ENCODE results near the gene SDR42E2. TPM values are rescaled to one million over a fixed set of nuclear protein-coding genes. Genes with fewer than 3 reads are reported as not detected.

SDR42E2 gene
- polyA plus RNA-seq, 1 of the 3 experiments (the other 2 are of a cell fraction), result not detected

GRCh38 chr16:22198547-22199293, 36.4 kb downstream of the SDR42E2 start:
- Histone ChIP-seq H3K4me2 (peak overlapping the region; percentile 46; the same call in 1 of the 2 replicates), H3K9me3 (no peaks in the 10 kb centered on the region), H3F3A (replicated peaks; ENCODE audit: insufficient read depth) (peaks cover 42% of the 10 kb centered on the region), H3K4me3 (ENCODE audit: low read depth in 2 of 2, low read length in 1 of 2) (no peak overlapping the region), H3K36me3 (replicated peaks in 1 of 2; ENCODE audit: control insufficient read depth in 1 of 2, insufficient read depth in 2 of 2, low read length in 1 of 2) (no peaks in the 10 kb centered on the region), H2AFZ (ENCODE audit: low read depth) (peak overlapping the region; percentile 88; the same call in 1 of the 2 replicates), H3K4me1 (ENCODE audit: control insufficient read depth in 1 of 2, insufficient read depth in 2 of 2, low read depth in 1 of 2, low read length in 1 of 2) (peaks cover 4 to 8% of the 10 kb centered on the region in 2 experiments; a peak in 2 of 4 replicates), H3K27me3 (ENCODE audit: insufficient read depth) (no peaks in the 10 kb centered on the region), H4K20me1 (ENCODE audit: insufficient read depth) (no peaks in the 10 kb centered on the region), H3K27ac (ENCODE audit: low read depth in 2 of 2, low read length in 1 of 2) (peak overlapping the region in 1 of 2 experiments; percentile 79; a peak in 2 of 4 replicates), H3K9ac (peak overlapping the region; percentile 62), H3K79me2 (ENCODE audit: insufficient read depth) (no peaks in the 10 kb centered on the region), H3K9me2 (no peaks in the 10 kb centered on the region)
- WGBS (ENCODE audit: low lambda C conversion rate), result 89% methylated on average over 7 of the region's 7 CpGs
- POLR2A ChIA-PET, result no interaction called here
- no peak for DNase-seq
- TF ChIP-seq NRF1 (IDR thresholded peaks at IDR 0.05; ENCODE audit: low read depth, low read length) (no peak), EP300 (IDR thresholded peaks at IDR 0.05; ENCODE audit: borderline replicate concordance in 1 of 2, low read depth in 1 of 2, low read length in 1 of 2) (no peak), USF2 (IDR thresholded peaks at IDR 0.05; ENCODE audit: borderline replicate concordance, low read depth, low read length) (no peak), RXRA (IDR thresholded peaks at IDR 0.05; ENCODE audit: borderline replicate concordance, low read depth) (no peak), MAX (IDR thresholded peaks at IDR 0.05; ENCODE audit: low read depth) (no peak), CHD2 (IDR thresholded peaks at IDR 0.05; ENCODE audit: low read length, partially characterized antibody) (no peak), FOSL2 (IDR thresholded peaks at IDR 0.05; ENCODE audit: borderline replicate concordance, low read depth) (no peak), POLR2AphosphoS5 (IDR thresholded peaks at IDR 0.05; ENCODE audit: low read depth, low read length) (no peak), MEF2A (IDR thresholded peaks at IDR 0.05; ENCODE audit: borderline replicate concordance, low read depth) (no peak), USF1 (IDR thresholded peaks at IDR 0.05; ENCODE audit: borderline replicate concordance, low read depth) (no peak), TEAD4 (IDR thresholded peaks at IDR 0.05; ENCODE audit: borderline replicate concordance, insufficient read depth) (no peak), EZH2phosphoT487 (IDR thresholded peaks at IDR 0.05; ENCODE audit: borderline replicate concordance, low read depth) (no peak), SIN3A (IDR thresholded peaks at IDR 0.05; ENCODE audit: borderline replicate concordance, low read depth, low read length) (no peak), CTCF (IDR thresholded peaks at IDR 0.05) (no peak; the same call in 1 of the 2 replicates), ZBTB33 (IDR thresholded peaks at IDR 0.05; ENCODE audit: borderline replicate concordance, low read depth) (no peak), IRF3 (IDR thresholded peaks at IDR 0.05; ENCODE audit: low read depth, low read length) (no peak), REST (IDR thresholded peaks at IDR 0.05; ENCODE audit: low read depth, low read length) (no peak), TAF1 (IDR thresholded peaks at IDR 0.05; ENCODE audit: borderline replicate concordance, low read depth, low read length) (no peak), FOXM1 (IDR thresholded peaks at IDR 0.05; ENCODE audit: low read depth) (no peak)
- CTCF ChIA-PET, result interaction anchor here (1.6 to 9.3 kb wide), 2 partner anchors 8 to 100 kb away, joined by 4 to 115 read pairs; partner anchors contain the start of genes EEF2K and POLR3E

Measured in SK-N-SH (cell line).